GM23338 (cell line): ENCODE measurements around the gene ABHD10. TPM values are rescaled to one million over a fixed set of nuclear protein-coding genes. Genes with fewer than 3 reads are reported as not detected.

ENCODE experiments used
- ATAC-seq: fragments of 200-7000 bp; cut with Tn5 transposase; 3 replicates; pipeline ENCODE4 v1.9.1; 2020
- DNase-seq: peaks from one replicate; pipeline ENCODE4 v3.0.0-alpha.2; 2015; ENCODE audit warnings: low spot score
- H2AFZ ChIP-seq: fragments of 200-600 bp; sonication (generic); 2 replicates; pipeline ENCODE4 v1.8.0; 2016; ENCODE audit warnings: antibody characterized with exemption, mild to moderate bottlenecking, moderate library complexity
- H3F3A ChIP-seq: fragments of 200-600 bp; sonication (generic); replicated peaks from 2 replicates; pipeline ENCODE4 v1.8.0; 2017; ENCODE audit warnings: antibody characterized with exemption, mixed run types, low read depth
- H3K27ac ChIP-seq: fragments of 200-600 bp; sonication (generic); 2 replicates; pipeline ENCODE4 v1.6.1; 2016; ENCODE audit warnings: low read depth
- H3K27me3 ChIP-seq: fragments of 200-600 bp; sonication (generic); 2 replicates; pipeline ENCODE4 v1.8.0; 2016; ENCODE audit warnings: mild to moderate bottlenecking, mixed run types, moderate library complexity; ENCODE audit not compliant: insufficient read depth
- H3K36me3 ChIP-seq: fragments of 200-600 bp; sonication (generic); 2 replicates; pipeline ENCODE4 v1.8.0; 2016; ENCODE audit warnings: mild to moderate bottlenecking; ENCODE audit not compliant: insufficient read depth
- H3K4me1 ChIP-seq: fragments of 200-600 bp; sonication (generic); 2 replicates; pipeline ENCODE4 v1.8.0; 2016; ENCODE audit warnings: mild to moderate bottlenecking, moderate library complexity; ENCODE audit not compliant: insufficient read depth
- H3K4me2 ChIP-seq: fragments of 200-600 bp; sonication (generic); 2 replicates; pipeline ENCODE4 v1.7.1; 2017; ENCODE audit warnings: mixed run types
- H3K4me3 ChIP-seq: fragments of 200-600 bp; sonication (generic); 2 replicates; pipeline ENCODE4 v1.6.1; 2016; ENCODE audit warnings: mixed run types
- H3K79me2 ChIP-seq: fragments of 200-600 bp; sonication (generic); replicated peaks from 2 replicates; pipeline ENCODE4 v1.8.0; 2017; ENCODE audit warnings: mild to moderate bottlenecking; ENCODE audit not compliant: insufficient read depth
- H3K9me2 ChIP-seq: fragments of 200-600 bp; sonication (generic); 2 replicates; pipeline ENCODE4 v1.8.0; 2017; ENCODE audit not compliant: insufficient read depth
- H4K20me1 ChIP-seq: fragments of 200-600 bp; sonication (generic); replicated peaks from 2 replicates; pipeline ENCODE4 v1.8.0; 2017; ENCODE audit warnings: mild to moderate bottlenecking; ENCODE audit not compliant: insufficient read depth
- H3K27ac Mint-ChIP-seq: 2 replicates; pipeline ENCODE4 v1.8.0; 2020; ENCODE audit warnings: inconsistent platforms, mild to moderate bottlenecking, moderate library complexity, mixed read lengths
- H3K27me3 Mint-ChIP-seq: 3 replicates; pipeline ENCODE4 v1.8.0; 2022; ENCODE audit warnings: low read depth, mild to moderate bottlenecking, moderate library complexity, mixed read lengths, inconsistent platforms; ENCODE audit not compliant: insufficient read depth, poor library complexity
- H3K36me3 Mint-ChIP-seq: 3 replicates; pipeline ENCODE4 v1.8.0; 2021; ENCODE audit warnings: low read depth, mild to moderate bottlenecking, inconsistent platforms, moderate library complexity, mixed read lengths
- H3K4me1 Mint-ChIP-seq: 3 replicates; pipeline ENCODE4 v1.8.0; 2020; ENCODE audit warnings: mild to moderate bottlenecking, inconsistent platforms, mixed read lengths
- H3K4me3 Mint-ChIP-seq: 3 replicates; pipeline ENCODE4 v1.8.0; 2021; ENCODE audit warnings: moderate library complexity, mild to moderate bottlenecking, inconsistent platforms, mixed read lengths
- H3K9me3 Mint-ChIP-seq: 3 replicates; pipeline ENCODE4 v1.8.0; 2020; ENCODE audit warnings: moderate library complexity, mild to moderate bottlenecking, inconsistent platforms, mixed read lengths
- CREB1 ChIP-seq: fragments of 250-450 bp; sonication (Bioruptor Pico); IDR thresholded peaks from 2 replicates; pipeline ENCODE4 v1.5.0; 2020; ENCODE audit warnings: low read depth, mild to moderate bottlenecking, moderate library complexity
- CTCF ChIP-seq, 2 experiments: fragments of 200-600 bp in 1 of 2; sonication (generic) in 1 of 2; conservative IDR thresholded peaks; 2 replicates each; pipeline versions ENCODE4 v1.5.1 to v1.6.1; 2016 to 2017; ENCODE audit warnings: antibody characterized with exemption in 2 of 2, low read depth in 2 of 2, mild to moderate bottlenecking in 2 of 2, moderate library complexity in 1 of 2
- ETS1 ChIP-seq: IDR thresholded peaks from 2 replicates; pipeline ENCODE4 v1.6.1; 2016; ENCODE audit warnings: antibody characterized with exemption
- EZH2 ChIP-seq: fragments of 200-600 bp; sonication (generic); IDR thresholded peaks from one replicate; pipeline ENCODE4 v1.8.0; 2017; ENCODE audit warnings: antibody characterized with exemption, mild to moderate bottlenecking, low read depth; ENCODE audit not compliant: unreplicated experiment
- EZH2phosphoT487 ChIP-seq: fragments of 200-600 bp; sonication (generic); IDR thresholded peaks from one replicate; pipeline ENCODE4 v1.8.1; 2018; ENCODE audit warnings: antibody characterized with exemption; ENCODE audit not compliant: unreplicated experiment
- JUNB ChIP-seq: IDR thresholded peaks from one replicate; pipeline ENCODE4 v1.6.1; 2016; ENCODE audit warnings: antibody characterized with exemption; ENCODE audit not compliant: unreplicated experiment
- NANOG ChIP-seq: IDR thresholded peaks from 2 replicates; pipeline ENCODE4 v1.6.1; 2016; ENCODE audit warnings: antibody characterized with exemption, borderline replicate concordance
- POLR2AphosphoS5 ChIP-seq: IDR thresholded peaks from 2 replicates; pipeline ENCODE4 v1.6.1; 2016; ENCODE audit warnings: antibody characterized with exemption, low read depth
- REST ChIP-seq: IDR thresholded peaks from one replicate; pipeline ENCODE4 v1.6.1; 2018; ENCODE audit warnings: antibody characterized with exemption; ENCODE audit not compliant: unreplicated experiment
- STAT1 ChIP-seq: IDR thresholded peaks from one replicate; pipeline ENCODE4 v1.6.1; 2016; ENCODE audit warnings: antibody characterized with exemption; ENCODE audit not compliant: unreplicated experiment
- ZNF114 ChIP-seq: fragments of 250-450 bp; sonication (Bioruptor Pico); IDR thresholded peaks from 2 replicates; pipeline ENCODE4 v1.5.0; 2020; ENCODE audit warnings: mild to moderate bottlenecking, moderate library complexity
- ZNF331 ChIP-seq: fragments of 250-450 bp; sonication (Bioruptor Pico); IDR thresholded peaks from 2 replicates; pipeline ENCODE4 v1.5.0; 2020; ENCODE audit warnings: low read depth, mild to moderate bottlenecking, moderate library complexity
- ZNF462 ChIP-seq: fragments of 250-450 bp; sonication (Bioruptor Pico); IDR thresholded peaks from 2 replicates; pipeline ENCODE4 v1.5.0; 2020; ENCODE audit warnings: mild to moderate bottlenecking, moderate library complexity
- polyA plus RNA-seq: library from polyadenylated mRNA; unstranded; fragments of >200 nt; fragmentation: Nextera tagmentation; extraction: Ambion mirVana; gene quantifications from 2 replicates; pipeline ENCODE4 v1.2.1, GENCODE V29; 2016
- total RNA-seq: library from RNA; depleted of rRNA; stranded (reverse); fragments of >200 nt; shearing (Covaris generic); gene quantifications from 2 replicates; pipeline ENCODE4 v1.2.3, GENCODE V29; 2014

ABHD10 gene
- total and polyA plus RNA-seq, 2 experiments from 2014 or later: 16.9 to 28.0 TPM

GRCh38 chr3:112000966-112001365, 22.1 kb downstream of the ABHD10 start:
- Histone ChIP-seq H3K27ac (no peak overlapping the region), H2AFZ (no peak overlapping the region), H3K4me2 (peak overlapping the region; percentile 85; the same call in 1 of the 2 replicates), H3K4me3 (peak overlapping the region; percentile 80), H4K20me1 (no peaks in the 10 kb centered on the region; the same call in 1 of the 2 replicates), H3K9me2 (no peaks in the 10 kb centered on the region), H3K79me2 (no peaks in the 10 kb centered on the region), H3F3A (no peaks in the 10 kb centered on the region), H3K36me3 (peaks cover 5% of the 10 kb centered on the region; the same call in 1 of the 2 replicates), H3K4me1 (peaks cover 18% of the 10 kb centered on the region), H3K27me3 (peaks cover 22% of the 10 kb centered on the region)
- H3K27me3 Mint-ChIP-seq: peaks cover 21% of the 10 kb centered on the region
- peaks cover 18% of the 10 kb centered on the region; the same call in 2 of the 3 replicates for H3K36me3 Mint-ChIP-seq
- H3K27ac Mint-ChIP-seq: no peak overlapping the region
- ATAC-seq: peak; percentile 18
- TF ChIP-seq EZH2phosphoT487 (no peak), POLR2AphosphoS5 (no peak), ZNF114 (CRISPR knock-in tag) (no peak), STAT1 (no peak), ZNF462 (CRISPR knock-in tag) (no peak), CREB1 (CRISPR knock-in tag) (no peak), ZNF331 (CRISPR knock-in tag) (no peak), REST (no peak), ETS1 (no peak), CTCF (conservative IDR thresholded peaks at IDR 0.05; ENCODE audit: low read depth in 2 of 2) (no peak), EZH2 (no peak), JUNB (no peak), NANOG (no peak)
- no peak for DNase-seq
- H3K4me1 Mint-ChIP-seq: peaks cover 22% of the 10 kb centered on the region
- no peaks in the 10 kb centered on the region for H3K9me3 Mint-ChIP-seq
- H3K4me3 Mint-ChIP-seq: peak overlapping the region; percentile 92; the same call in 2 of the 3 replicates
